Testis (tissue), 3 donors: ENCODE measurements around the gene SEMA5A. TPM values are rescaled to one million over a fixed set of nuclear protein-coding genes. Genes with fewer than 3 reads are reported as not detected.

Experiments
- DNase-seq: peaks from one replicate; pipeline ENCODE4 v3.0.0-alpha.2; 2019
- H3K27ac ChIP-seq, 2 donors: fragments of 200-600 bp; sonication (generic); one replicate each; pipeline ENCODE4 v1.5.1; 2019
- H3K27me3 ChIP-seq: fragments of 200-600 bp; sonication (generic); one replicate; pipeline ENCODE4 v1.5.1; 2019
- H3K36me3 ChIP-seq: fragments of 200-600 bp; sonication (generic); one replicate; pipeline ENCODE4 v1.5.1; 2017; ENCODE audit warnings: low read depth; ENCODE audit errors: missing control alignments
- H3K4me1 ChIP-seq: fragments of 200-600 bp; sonication (generic); one replicate; pipeline ENCODE4 v1.5.1; 2019
- H3K4me3 ChIP-seq, 2 donors: fragments of 200-600 bp; sonication (generic); one replicate each; pipeline ENCODE4 v1.5.1; 2017 to 2019
- H3K9me3 ChIP-seq: fragments of 200-600 bp; sonication (generic); one replicate; pipeline ENCODE4 v1.5.1; 2017
- POLR2A ChIP-seq: fragments of 450-650 bp; IDR thresholded peaks from one replicate; pipeline ENCODE4 v1.6.1; 2017; ENCODE audit warnings: antibody characterized with exemption, mild to moderate bottlenecking, moderate library complexity
- WGBS, 2 donors: methylation state at CpG; one replicate each; pipeline ENCODE4 v1.1.5; 2018; 5-methylcytosine and 5-hydroxymethylcytosine counted together
- intact Hi-C: fragments of 100-400 bp; cut with DNase I; formaldehyde crosslinking; loops from one replicate; pipeline ENCODE4 v1.15.1; 2023; ENCODE audit warnings: low total_unique reads
- polyA plus RNA-seq: library from polyadenylated mRNA; stranded (reverse); fragments of 350-450 nt; fragmentation: Illumina TruSeq; extraction: RNeasy Lipid Tissue Mini Kit (QIAGEN cat#74804); gene quantifications from one replicate; pipeline ENCODE4 v1.2.3, GENCODE V29; 2014; ENCODE audit warnings: low read depth, low replicate concordance; ENCODE audit not compliant: insufficient read depth
- total RNA-seq, 2 donors: library from RNA; depleted of rRNA; stranded (reverse); fragments of >200 nt; gene quantifications; one replicate each; pipeline ENCODE4 v1.2.3, GENCODE V29; 2016
- TF ChIP-seq, protein P1 (sequence below), 3 experiments: fragments of 450-650 bp in 2 of 3; fragments of 200-600 bp in 1 of 3; sonication (generic) in 1 of 3; IDR thresholded peaks; one replicate each; pipeline ENCODE4 v1.5.1; 2016 to 2019; ENCODE audit warnings: antibody characterized with exemption in 3 of 3, mild to moderate bottlenecking in 2 of 3, moderate library complexity in 1 of 3

SEMA5A gene
- total and polyA plus RNA-seq, 3 donors from 2014 or later, result 3.4 to 12.8 (median 5.4) TPM

DNA sequence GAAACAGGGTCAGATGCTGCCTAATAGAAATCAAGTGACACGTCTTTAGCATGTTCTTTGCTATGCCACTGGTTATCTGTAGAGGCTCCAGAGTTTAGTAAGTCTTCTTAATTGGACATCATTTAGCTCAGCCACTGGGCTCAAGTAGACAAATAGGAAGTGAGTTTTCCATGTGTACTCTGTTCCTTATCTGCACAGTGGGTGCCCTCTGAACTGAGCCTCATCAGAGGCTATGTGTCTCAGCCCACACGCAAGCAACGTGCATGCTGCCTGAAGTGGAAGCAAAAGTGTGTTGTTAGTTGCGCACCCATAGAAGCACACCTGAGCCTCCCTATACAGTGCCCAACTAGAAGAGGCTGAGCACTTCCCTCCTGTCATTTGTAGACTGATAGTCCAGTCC lies 134.7 kb downstream of the SEMA5A start:
- Histone ChIP-seq H3K4me1 (no peaks in the 10 kb centered on the region), H3K27ac (no peak overlapping the region), H3K27me3 (no peaks in the 10 kb centered on the region), H3K4me3 (no peak overlapping the region), H3K36me3 (no peaks in the 10 kb centered on the region), H3K9me3 (no peaks in the 10 kb centered on the region)
- no peak for TF ChIP-seq POLR2A
- TF ChIP-seq, protein P1, sequence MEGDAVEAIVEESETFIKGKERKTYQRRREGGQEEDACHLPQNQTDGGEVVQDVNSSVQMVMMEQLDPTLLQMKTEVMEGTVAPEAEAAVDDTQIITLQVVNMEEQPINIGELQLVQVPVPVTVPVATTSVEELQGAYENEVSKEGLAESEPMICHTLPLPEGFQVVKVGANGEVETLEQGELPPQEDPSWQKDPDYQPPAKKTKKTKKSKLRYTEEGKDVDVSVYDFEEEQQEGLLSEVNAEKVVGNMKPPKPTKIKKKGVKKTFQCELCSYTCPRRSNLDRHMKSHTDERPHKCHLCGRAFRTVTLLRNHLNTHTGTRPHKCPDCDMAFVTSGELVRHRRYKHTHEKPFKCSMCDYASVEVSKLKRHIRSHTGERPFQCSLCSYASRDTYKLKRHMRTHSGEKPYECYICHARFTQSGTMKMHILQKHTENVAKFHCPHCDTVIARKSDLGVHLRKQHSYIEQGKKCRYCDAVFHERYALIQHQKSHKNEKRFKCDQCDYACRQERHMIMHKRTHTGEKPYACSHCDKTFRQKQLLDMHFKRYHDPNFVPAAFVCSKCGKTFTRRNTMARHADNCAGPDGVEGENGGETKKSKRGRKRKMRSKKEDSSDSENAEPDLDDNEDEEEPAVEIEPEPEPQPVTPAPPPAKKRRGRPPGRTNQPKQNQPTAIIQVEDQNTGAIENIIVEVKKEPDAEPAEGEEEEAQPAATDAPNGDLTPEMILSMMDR (IDR thresholded peaks at IDR 0.05), result no peak
- WGBS, 2 donors, result 67 to 71% methylated on average over 3 to 4 of the region's 4 CpGs
- no peak for DNase-seq
- intact Hi-C loops, result no loop called here

DNA sequence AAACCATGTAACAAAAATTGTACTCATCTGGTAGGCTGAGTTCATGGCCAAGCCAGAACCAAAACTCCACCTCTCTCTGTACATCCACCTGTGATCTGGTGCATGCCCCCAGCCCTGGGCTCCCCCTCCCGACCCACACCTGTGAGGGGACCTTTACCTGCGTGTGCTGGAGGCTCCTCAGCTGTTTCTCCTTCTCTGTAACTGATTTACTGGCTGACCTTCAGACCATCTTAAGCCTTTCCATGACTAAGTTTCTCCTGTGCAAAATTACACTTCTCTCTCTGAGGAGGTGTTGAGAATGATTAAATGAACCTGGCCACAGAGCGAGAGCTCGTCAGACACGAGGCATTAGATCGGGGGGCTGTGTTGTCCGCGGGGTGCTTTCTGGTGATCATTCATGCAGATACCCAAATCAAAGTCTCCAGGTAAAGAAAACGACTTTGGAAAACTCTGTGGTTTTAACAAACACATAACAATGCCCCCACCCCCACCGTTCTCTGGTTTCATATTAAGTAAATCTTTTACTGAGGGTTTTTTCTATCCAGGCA lies 136.4 kb downstream of the SEMA5A start:
- WGBS, 2 donors, result 82 to 84% methylated on average over 9 to 10 of the region's 10 CpGs
- H3K27me3 ChIP-seq, result no peaks in the 10 kb centered on the region
- H3K27ac ChIP-seq, result no peak overlapping the region
- no peaks in the 10 kb centered on the region for H3K36me3 ChIP-seq
- H3K4me3 ChIP-seq, result no peak overlapping the region
- DNase-seq, result no peak
- no peaks in the 10 kb centered on the region for H3K9me3 ChIP-seq
- intact Hi-C loops, result no loop called here
- H3K4me1 ChIP-seq, result no peaks in the 10 kb centered on the region
- TF ChIP-seq POLR2A, result no peak
- TF ChIP-seq, protein P1 (IDR thresholded peaks at IDR 0.05), result no peak

GRCh38 chr5:9408964-9409363 lies 136.9 kb downstream of the SEMA5A start:
- no peaks in the 10 kb centered on the region for H3K36me3 ChIP-seq
- no peaks in the 10 kb centered on the region for H3K4me1 ChIP-seq
- DNase-seq, result no peak
- no peaks in the 10 kb centered on the region for H3K27me3 ChIP-seq
- no peak overlapping the region for H3K4me3 ChIP-seq
- intact Hi-C loops, result no loop called here
- H3K27ac ChIP-seq, result no peak overlapping the region
- 90 to 94% methylated on average over 5 of the region's 5 CpGs for WGBS, 2 donors
- H3K9me3 ChIP-seq, result no peaks in the 10 kb centered on the region
- TF ChIP-seq, protein P1 (IDR thresholded peaks at IDR 0.05), result no peak
- no peak for TF ChIP-seq POLR2A

GRCh38 chr5:9405196-9405754 lies 140.6 kb downstream of the SEMA5A start:
- WGBS, 2 donors, result 92 to 94% methylated on average over 1 of the region's 1 CpG
- Histone ChIP-seq H3K36me3 (no peaks in the 10 kb centered on the region), H3K4me3 (no peak overlapping the region), H3K27me3 (no peaks in the 10 kb centered on the region), H3K4me1 (no peaks in the 10 kb centered on the region), H3K27ac (no peak overlapping the region), H3K9me3 (no peaks in the 10 kb centered on the region)
- DNase-seq, result no peak
- intact Hi-C loops, result no loop called here
- no peak for TF ChIP-seq POLR2A
- TF ChIP-seq, protein P1 (IDR thresholded peaks at IDR 0.05), result no peak
